GM23338 (cell line): ENCODE results near the gene SPI1. TPM values are rescaled to one million over a fixed set of nuclear protein-coding genes. Genes with fewer than 3 reads are reported as not detected.
"Not testable (repeated sequence)": the region's sequence is repeated elsewhere in the genome, so short reads cannot be mapped to it uniquely, and the experiment has no call there.

Source experiments
- ATAC-seq: fragments of 200-7000 bp; cut with Tn5 transposase; 3 replicates; pipeline ENCODE4 v1.9.1; 2020
- DNase-seq: peaks from one replicate; pipeline ENCODE4 v3.0.0-alpha.2; 2015; ENCODE audit warnings: low spot score
- H2AFZ ChIP-seq: fragments of 200-600 bp; sonication (generic); 2 replicates; pipeline ENCODE4 v1.8.0; 2016; ENCODE audit warnings: antibody characterized with exemption, mild to moderate bottlenecking, moderate library complexity
- H3F3A ChIP-seq: fragments of 200-600 bp; sonication (generic); replicated peaks from 2 replicates; pipeline ENCODE4 v1.8.0; 2017; ENCODE audit warnings: antibody characterized with exemption, mixed run types, low read depth
- H3K27ac ChIP-seq: fragments of 200-600 bp; sonication (generic); 2 replicates; pipeline ENCODE4 v1.6.1; 2016; ENCODE audit warnings: low read depth
- H3K27me3 ChIP-seq: fragments of 200-600 bp; sonication (generic); 2 replicates; pipeline ENCODE4 v1.8.0; 2016; ENCODE audit warnings: mild to moderate bottlenecking, mixed run types, moderate library complexity; ENCODE audit not compliant: insufficient read depth
- H3K36me3 ChIP-seq: fragments of 200-600 bp; sonication (generic); 2 replicates; pipeline ENCODE4 v1.8.0; 2016; ENCODE audit warnings: mild to moderate bottlenecking; ENCODE audit not compliant: insufficient read depth
- H3K4me1 ChIP-seq: fragments of 200-600 bp; sonication (generic); 2 replicates; pipeline ENCODE4 v1.8.0; 2016; ENCODE audit warnings: mild to moderate bottlenecking, moderate library complexity; ENCODE audit not compliant: insufficient read depth
- H3K4me2 ChIP-seq: fragments of 200-600 bp; sonication (generic); 2 replicates; pipeline ENCODE4 v1.7.1; 2017; ENCODE audit warnings: mixed run types
- H3K4me3 ChIP-seq: fragments of 200-600 bp; sonication (generic); 2 replicates; pipeline ENCODE4 v1.6.1; 2016; ENCODE audit warnings: mixed run types
- H3K79me2 ChIP-seq: fragments of 200-600 bp; sonication (generic); replicated peaks from 2 replicates; pipeline ENCODE4 v1.8.0; 2017; ENCODE audit warnings: mild to moderate bottlenecking; ENCODE audit not compliant: insufficient read depth
- H3K9me2 ChIP-seq: fragments of 200-600 bp; sonication (generic); 2 replicates; pipeline ENCODE4 v1.8.0; 2017; ENCODE audit not compliant: insufficient read depth
- H4K20me1 ChIP-seq: fragments of 200-600 bp; sonication (generic); replicated peaks from 2 replicates; pipeline ENCODE4 v1.8.0; 2017; ENCODE audit warnings: mild to moderate bottlenecking; ENCODE audit not compliant: insufficient read depth
- H3K27ac Mint-ChIP-seq: 2 replicates; pipeline ENCODE4 v1.8.0; 2020; ENCODE audit warnings: inconsistent platforms, mild to moderate bottlenecking, moderate library complexity, mixed read lengths
- H3K27me3 Mint-ChIP-seq: 3 replicates; pipeline ENCODE4 v1.8.0; 2022; ENCODE audit warnings: low read depth, mild to moderate bottlenecking, moderate library complexity, mixed read lengths, inconsistent platforms; ENCODE audit not compliant: insufficient read depth, poor library complexity
- H3K36me3 Mint-ChIP-seq: 3 replicates; pipeline ENCODE4 v1.8.0; 2021; ENCODE audit warnings: low read depth, mild to moderate bottlenecking, inconsistent platforms, moderate library complexity, mixed read lengths
- H3K4me1 Mint-ChIP-seq: 3 replicates; pipeline ENCODE4 v1.8.0; 2020; ENCODE audit warnings: mild to moderate bottlenecking, inconsistent platforms, mixed read lengths
- H3K4me3 Mint-ChIP-seq: 3 replicates; pipeline ENCODE4 v1.8.0; 2021; ENCODE audit warnings: moderate library complexity, mild to moderate bottlenecking, inconsistent platforms, mixed read lengths
- H3K9me3 Mint-ChIP-seq: 3 replicates; pipeline ENCODE4 v1.8.0; 2020; ENCODE audit warnings: moderate library complexity, mild to moderate bottlenecking, inconsistent platforms, mixed read lengths
- CREB1 ChIP-seq: fragments of 250-450 bp; sonication (Bioruptor Pico); IDR thresholded peaks from 2 replicates; pipeline ENCODE4 v1.5.0; 2020; ENCODE audit warnings: low read depth, mild to moderate bottlenecking, moderate library complexity
- CTCF ChIP-seq, 2 experiments: fragments of 200-600 bp in 1 of 2; sonication (generic) in 1 of 2; conservative IDR thresholded peaks; 2 replicates each; pipeline versions ENCODE4 v1.5.1 to v1.6.1; 2016 to 2017; ENCODE audit warnings: antibody characterized with exemption in 2 of 2, low read depth in 2 of 2, mild to moderate bottlenecking in 2 of 2, moderate library complexity in 1 of 2
- EZH2phosphoT487 ChIP-seq: fragments of 200-600 bp; sonication (generic); IDR thresholded peaks from one replicate; pipeline ENCODE4 v1.8.1; 2018; ENCODE audit warnings: antibody characterized with exemption; ENCODE audit not compliant: unreplicated experiment
- JUNB ChIP-seq: IDR thresholded peaks from one replicate; pipeline ENCODE4 v1.6.1; 2016; ENCODE audit warnings: antibody characterized with exemption; ENCODE audit not compliant: unreplicated experiment
- NANOG ChIP-seq: IDR thresholded peaks from 2 replicates; pipeline ENCODE4 v1.6.1; 2016; ENCODE audit warnings: antibody characterized with exemption, borderline replicate concordance
- POLR2AphosphoS5 ChIP-seq: IDR thresholded peaks from 2 replicates; pipeline ENCODE4 v1.6.1; 2016; ENCODE audit warnings: antibody characterized with exemption, low read depth
- ZNF114 ChIP-seq: fragments of 250-450 bp; sonication (Bioruptor Pico); IDR thresholded peaks from 2 replicates; pipeline ENCODE4 v1.5.0; 2020; ENCODE audit warnings: mild to moderate bottlenecking, moderate library complexity
- ZNF331 ChIP-seq: fragments of 250-450 bp; sonication (Bioruptor Pico); IDR thresholded peaks from 2 replicates; pipeline ENCODE4 v1.5.0; 2020; ENCODE audit warnings: low read depth, mild to moderate bottlenecking, moderate library complexity
- polyA plus RNA-seq: library from polyadenylated mRNA; unstranded; fragments of >200 nt; fragmentation: Nextera tagmentation; extraction: Ambion mirVana; gene quantifications from 2 replicates; pipeline ENCODE4 v1.2.1, GENCODE V29; 2016
- total RNA-seq: library from RNA; depleted of rRNA; stranded (reverse); fragments of >200 nt; shearing (Covaris generic); gene quantifications from 2 replicates; pipeline ENCODE4 v1.2.3, GENCODE V29; 2014
- TF ChIP-seq, protein P1 (sequence below): IDR thresholded peaks from one replicate; pipeline ENCODE4 v1.6.1; 2018; ENCODE audit warnings: antibody characterized with exemption; ENCODE audit not compliant: unreplicated experiment

The SPI1 gene
- total and polyA plus RNA-seq, 2 experiments from 2014 or later = 0.23 TPM; not detected in 1

GRCh38 chr11:47335733-47336132 is 42.6 kb downstream of the SPI1 start (continued):
- TF ChIP-seq CTCF (conservative IDR thresholded peaks at IDR 0.05; ENCODE audit: low read depth in 2 of 2) (no peak), NANOG (no peak), POLR2AphosphoS5 (no peak), EZH2phosphoT487 (no peak), ZNF114 (CRISPR knock-in tag) (no peak), JUNB (no peak), ZNF331 (CRISPR knock-in tag) (no peak), CREB1 (CRISPR knock-in tag) (no peak)
- TF ChIP-seq, protein P1, sequence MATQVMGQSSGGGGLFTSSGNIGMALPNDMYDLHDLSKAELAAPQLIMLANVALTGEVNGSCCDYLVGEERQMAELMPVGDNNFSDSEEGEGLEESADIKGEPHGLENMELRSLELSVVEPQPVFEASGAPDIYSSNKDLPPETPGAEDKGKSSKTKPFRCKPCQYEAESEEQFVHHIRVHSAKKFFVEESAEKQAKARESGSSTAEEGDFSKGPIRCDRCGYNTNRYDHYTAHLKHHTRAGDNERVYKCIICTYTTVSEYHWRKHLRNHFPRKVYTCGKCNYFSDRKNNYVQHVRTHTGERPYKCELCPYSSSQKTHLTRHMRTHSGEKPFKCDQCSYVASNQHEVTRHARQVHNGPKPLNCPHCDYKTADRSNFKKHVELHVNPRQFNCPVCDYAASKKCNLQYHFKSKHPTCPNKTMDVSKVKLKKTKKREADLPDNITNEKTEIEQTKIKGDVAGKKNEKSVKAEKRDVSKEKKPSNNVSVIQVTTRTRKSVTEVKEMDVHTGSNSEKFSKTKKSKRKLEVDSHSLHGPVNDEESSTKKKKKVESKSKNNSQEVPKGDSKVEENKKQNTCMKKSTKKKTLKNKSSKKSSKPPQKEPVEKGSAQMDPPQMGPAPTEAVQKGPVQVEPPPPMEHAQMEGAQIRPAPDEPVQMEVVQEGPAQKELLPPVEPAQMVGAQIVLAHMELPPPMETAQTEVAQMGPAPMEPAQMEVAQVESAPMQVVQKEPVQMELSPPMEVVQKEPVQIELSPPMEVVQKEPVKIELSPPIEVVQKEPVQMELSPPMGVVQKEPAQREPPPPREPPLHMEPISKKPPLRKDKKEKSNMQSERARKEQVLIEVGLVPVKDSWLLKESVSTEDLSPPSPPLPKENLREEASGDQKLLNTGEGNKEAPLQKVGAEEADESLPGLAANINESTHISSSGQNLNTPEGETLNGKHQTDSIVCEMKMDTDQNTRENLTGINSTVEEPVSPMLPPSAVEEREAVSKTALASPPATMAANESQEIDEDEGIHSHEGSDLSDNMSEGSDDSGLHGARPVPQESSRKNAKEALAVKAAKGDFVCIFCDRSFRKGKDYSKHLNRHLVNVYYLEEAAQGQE = no peak

DNA sequence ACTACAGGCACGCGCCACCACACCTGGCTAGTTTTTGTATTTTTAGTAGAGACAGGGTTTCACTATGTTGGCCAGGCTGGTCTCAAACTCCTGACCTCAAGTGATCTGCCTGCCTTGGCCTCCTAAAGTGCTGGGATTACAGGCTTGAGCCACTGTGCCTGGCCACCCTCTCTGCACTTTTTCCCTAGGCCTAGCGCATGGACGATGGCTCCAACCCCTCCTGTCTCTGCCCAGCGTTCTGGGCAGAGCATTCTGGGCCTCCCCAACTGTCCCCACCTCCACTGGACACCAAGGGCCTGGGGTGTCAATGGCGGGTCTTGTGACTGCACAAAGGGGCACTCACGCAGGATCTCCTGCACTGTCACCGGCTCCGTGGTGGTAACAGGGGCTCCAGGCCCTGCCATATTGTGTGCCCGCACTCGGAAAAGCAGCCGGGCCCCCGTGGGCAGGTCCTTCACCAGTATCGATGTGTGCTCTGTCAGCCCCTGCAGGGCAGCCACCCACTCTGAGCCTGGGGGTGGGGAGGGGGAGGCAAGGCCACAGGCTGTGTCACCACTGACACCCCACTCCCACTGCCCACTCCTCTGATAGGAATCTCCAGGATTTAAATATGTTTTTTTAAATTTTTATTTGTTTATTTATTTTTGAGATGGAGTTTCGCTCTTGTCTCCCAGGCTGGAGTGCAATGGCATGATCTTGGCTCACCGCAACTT is 43.5 kb downstream of the SPI1 start:
- H3K4me3 Mint-ChIP-seq, H3K4me3 ChIP-seq, H3K4me1 Mint-ChIP-seq, H3K27ac Mint-ChIP-seq, H3K9me2 ChIP-seq, H3K27ac ChIP-seq, H3K79me2 ChIP-seq, H3K36me3 ChIP-seq, H4K20me1 ChIP-seq, DNase-seq, ATAC-seq, H2AFZ ChIP-seq, H3K9me3 Mint-ChIP-seq, H3K4me2 ChIP-seq, H3K27me3 ChIP-seq, H3K4me1 ChIP-seq, H3K36me3 Mint-ChIP-seq, H3F3A ChIP-seq: not testable (repeated sequence)
- peaks cover 10% of the 10 kb centered on the region for H3K27me3 Mint-ChIP-seq
